Mucosa of descending colon (tissue), 3 donors: ENCODE results near the gene MSLN. TPM values are rescaled to one million over a fixed set of nuclear protein-coding genes. Genes with fewer than 3 reads are reported as not detected.

Experiments
- ATAC-seq: fragments of 200-7000 bp; cut with Tn5 transposase; one replicate; pipeline ENCODE4 v1.9.1; 2020; ENCODE audit warnings: mild to moderate bottlenecking, moderate library complexity
- DNase-seq, 3 donors: peaks; one replicate each; pipeline ENCODE4 v3.0.0-alpha.2; 2020
- H3K36me3 ChIP-seq: fragments of 200-600 bp; one replicate; pipeline ENCODE4 v1.8.0; 2021; ENCODE audit warnings: low read depth, mild to moderate bottlenecking
- H3K4me1 ChIP-seq: fragments of 200-600 bp; one replicate; pipeline ENCODE4 v1.8.0; 2021; ENCODE audit warnings: low read depth, mild to moderate bottlenecking
- H3K4me3 ChIP-seq: fragments of 200-600 bp; one replicate; pipeline ENCODE4 v1.8.0; 2021; ENCODE audit warnings: mild to moderate bottlenecking
- H3K9me3 ChIP-seq: fragments of 200-600 bp; one replicate; pipeline ENCODE4 v1.8.0; 2021; ENCODE audit warnings: mild to moderate bottlenecking
- CTCF ChIP-seq: fragments of 200-600 bp; IDR thresholded peaks from one replicate; pipeline ENCODE4 v1.8.0; 2022; ENCODE audit warnings: antibody characterized with exemption, mild to moderate bottlenecking
- intact Hi-C, 2 donors: fragments of 100-400 bp; cut with DNase I in 1 of 2; cut with micrococcal nuclease in 1 of 2; formaldehyde crosslinking; loops; one replicate each; pipeline versions ENCODE4 v1.11.0 to v1.11.1; 2022; cut with DNase I, micrococcal nuclease
- microRNA-seq: library from miRNA; unstranded; fragments of <30 nt; microRNA quantifications from one replicate; pipeline ENCODE4, GENCODE V29; 2019
- total RNA-seq, 3 donors: library from RNA; stranded (reverse); fragmentation: NEBNext Ultra II Directional in 2 of 3; extraction: Animal tissue kit (Norgen Biotek cat#: 25700) in 2 of 3; gene quantifications; one replicate each; pipeline versions ENCODE4 v1.2.1 to v1.2.4, GENCODE V29; 2021 to 2023
- donor health status: DM: no; HTN: no; CAD: no; lungs with moderate emphysema.
- donor health status: DM: no; HTN: no; CAD: no.
- donor health status: DM: no; HTN: yes; CAD: no.

Gene MSLN
- total RNA-seq, 3 donors from 2014 or later, result 3.4 to 7.0 (median 4.7) TPM

- DNase-seq (no peak), ATAC-seq (no peak)
- intact Hi-C loops, result loop anchor here in 1 of 2 donors (10.0 kb wide), 1 partner anchor 239 kb away; no protein-coding TSS in a partner anchor
- no peak for TF ChIP-seq CTCF
- H3K9me3 ChIP-seq, result no peaks in the 10 kb centered on the region
- H3K4me3 ChIP-seq, result no peak overlapping the region
- H3K36me3 ChIP-seq, result no peaks in the 10 kb centered on the region
- H3K4me1 ChIP-seq, result no peaks in the 10 kb centered on the region
These were observed 55.3 kb downstream of the MSLN start for GRCh38 chr16:815861-816260.

GRCh38 chr16:817001-817906, 56.7 kb downstream of the MSLN start:
- intact Hi-C loops, result loop anchor here in 1 of 2 donors (10.0 kb wide), 1 partner anchor 238 kb away; no protein-coding TSS in a partner anchor
- DNase-seq (no peak), ATAC-seq (no peak)
- Histone ChIP-seq H3K36me3 (no peaks in the 10 kb centered on the region), H3K4me3 (no peak overlapping the region), H3K4me1 (no peaks in the 10 kb centered on the region), H3K9me3 (no peaks in the 10 kb centered on the region)
- no peak for TF ChIP-seq CTCF

GRCh38 chr16:818132-818531, 57.6 kb downstream of the MSLN start:
- H3K36me3 ChIP-seq, result no peaks in the 10 kb centered on the region
- H3K4me3 ChIP-seq, result no peak overlapping the region
- no peaks in the 10 kb centered on the region for H3K9me3 ChIP-seq
- no peak for ATAC-seq
- intact Hi-C loops, result loop anchor here in 1 of 2 donors (10.0 kb wide), 1 partner anchor 237 kb away; no protein-coding TSS in a partner anchor
- no peak for DNase-seq
- H3K4me1 ChIP-seq, result no peaks in the 10 kb centered on the region
- no peak for TF ChIP-seq CTCF

Small RNA genes within 50 kb of the gene (microRNA-seq; reads per million reads assigned to microRNA genes)
- not detected for gene MIR662

Other genes starting within 250 kb of the MSLN start
- 100 to 1,000 TPM in 2 of 3 donors, 10 to 100 TPM in 1; 73.5 to 110 (median 109) TPM for gene CAPN15, start 233.0 kb upstream of the MSLN start, total RNA-seq
- gene PRR35, start 200.3 kb upstream of the MSLN start, total RNA-seq, result not detected
- gene NHLRC4, start 193.7 kb upstream of the MSLN start, total RNA-seq, result under 1 TPM; 0.26 to 0.82 (median 0.36) TPM
- gene PIGQ, start 190.8 kb upstream of the MSLN start, total RNA-seq, result 10 to 100 TPM; 37.8 to 39.6 (median 38.4) TPM
- gene RAB40C, start 170.7 kb upstream of the MSLN start, total RNA-seq, result 10 to 100 TPM; 31.2 to 51.0 (median 40.1) TPM
- gene WFIKKN1, start 129.7 kb upstream of the MSLN start, total RNA-seq, result 1 to 10 TPM; 1.1 to 2.2 (median 1.6) TPM
- gene METTL26, start 124.4 kb upstream of the MSLN start, total RNA-seq, result 10 to 100 TPM; 40.3 to 52.4 (median 50.0) TPM
- 100 to 1,000 TPM in 2 of 3 donors, 10 to 100 TPM in 1; 76.3 to 116 (median 100) TPM for gene MCRIP2, start 118.9 kb upstream of the MSLN start, total RNA-seq
- gene WDR90, start 111.4 kb upstream of the MSLN start, total RNA-seq, result 10 to 100 TPM; 35.0 to 54.9 (median 50.2) TPM
- gene RHOT2, start 92.6 kb upstream of the MSLN start, total RNA-seq, result 100 to 1,000 TPM; 124 to 138 (median 127) TPM
- 1 to 10 TPM; 2.8 to 3.4 (median 3.0) TPM for gene RHBDL1, start 85.1 kb upstream of the MSLN start, total RNA-seq
- gene STUB1, start 80.3 kb upstream of the MSLN start, total RNA-seq, result 100 to 1,000 TPM in 2 of 3 donors, 10 to 100 TPM in 1; 77.8 to 119 (median 108) TPM
- 10 to 100 TPM; 39.5 to 60.5 (median 46.9) TPM for gene JMJD8, start 76.4 kb upstream of the MSLN start, total RNA-seq
- 10 to 100 TPM in 2 of 3 donors, 1 to 10 TPM in 1; 9.2 to 13.4 (median 10.5) TPM for gene WDR24, start 70.3 kb upstream of the MSLN start, total RNA-seq
- 1 to 10 TPM; 1.3 to 2.2 (median 2.1) TPM for gene FBXL16, start 54.9 kb upstream of the MSLN start, total RNA-seq
- gene METRN, start 45.6 kb upstream of the MSLN start, total RNA-seq, result 10 to 100 TPM; 15.8 to 34.5 (median 22.0) TPM
- gene ANTKMT, start 39.6 kb upstream of the MSLN start, total RNA-seq, result 10 to 100 TPM; 36.2 to 39.9 (median 39.8) TPM
- under 1 TPM; 0.47 to 0.96 (median 0.80) TPM for gene CCDC78, start 34.3 kb upstream of the MSLN start, total RNA-seq
- 1 to 10 TPM; 1.9 to 6.6 (median 3.5) TPM for gene HAGHL, start 33.6 kb upstream of the MSLN start, total RNA-seq
- 10 to 100 TPM; 37.7 to 48.7 (median 47.6) TPM for gene CIAO3, start 19.7 kb upstream of the MSLN start, total RNA-seq
- 10 to 100 TPM; 19.8 to 20.0 (median 19.8) TPM for gene RPUSD1, start 27.6 kb downstream of the MSLN start, total RNA-seq
- 10 to 100 TPM; 11.9 to 32.4 (median 12.3) TPM for gene CHTF18, start 27.9 kb downstream of the MSLN start, total RNA-seq
- 1 to 10 TPM in 1 of 3 donors, under 1 TPM in 1, not detected in 1; 0.31 to 1.0 TPM for gene GNG13, start 40.0 kb downstream of the MSLN start, total RNA-seq
- gene LMF1, start 210.2 kb downstream of the MSLN start, total RNA-seq, result 10 to 100 TPM; 16.4 to 26.5 (median 25.1) TPM
- 1 to 10 TPM in 1 of 3 donors, under 1 TPM in 2; 0.67 to 3.1 (median 0.75) TPM for gene SOX8, start 221.0 kb downstream of the MSLN start, total RNA-seq